MM.1S (cell line): Measurements from ENCODE around the gene PLXNA4.

ENCODE experiments used
- DNase-seq: peaks from one replicate; pipeline ENCODE4 v3.0.0-alpha.2; 2015
- H2AFZ ChIP-seq: fragments of 300-600 bp; sonication (generic); 2 replicates; pipeline ENCODE4 v1.6.0; 2016; ENCODE audit warnings: antibody characterized with exemption, low read length
- H3F3A ChIP-seq: fragments of 300-600 bp; sonication (generic); 2 replicates; pipeline ENCODE4 v1.6.1; 2016; ENCODE audit warnings: mild to moderate bottlenecking, antibody characterized with exemption, low read length, moderate library complexity, mixed read lengths; ENCODE audit not compliant: insufficient read depth
- H3K27ac ChIP-seq: fragments of 300-600 bp; sonication (generic); 2 replicates; pipeline ENCODE4 v1.5.1; 2016; ENCODE audit warnings: mild to moderate bottlenecking, low read length
- H3K27me3 ChIP-seq: fragments of 300-600 bp; sonication (generic); replicated peaks from 2 replicates; pipeline ENCODE4 v1.6.0; 2016; ENCODE audit warnings: low read length; ENCODE audit not compliant: insufficient read depth
- H3K36me3 ChIP-seq: fragments of 300-600 bp; sonication (generic); replicated peaks from 2 replicates; pipeline ENCODE4 v1.6.1; 2016; ENCODE audit warnings: mild to moderate bottlenecking, low read length, mixed read lengths; ENCODE audit not compliant: insufficient read depth
- H3K4me1 ChIP-seq: fragments of 300-600 bp; sonication (generic); 2 replicates; pipeline ENCODE4 v1.6.1; 2016; ENCODE audit warnings: low read length, mixed read lengths
- H3K4me2 ChIP-seq: fragments of 300-600 bp; sonication (generic); 2 replicates; pipeline ENCODE4 v1.6.0; 2016; ENCODE audit warnings: low read depth, low read length
- H3K4me3 ChIP-seq: fragments of 300-600 bp; sonication (generic); 2 replicates; pipeline ENCODE4 v1.5.1; 2016; ENCODE audit warnings: low read length, mixed read lengths
- H3K79me2 ChIP-seq: fragments of 300-600 bp; sonication (generic); 2 replicates; pipeline ENCODE4 v1.6.1; 2016; ENCODE audit warnings: mixed run types, low read length, mixed read lengths
- H3K9ac ChIP-seq: fragments of 300-600 bp; sonication (generic); 2 replicates; pipeline ENCODE4 v1.6.1; 2016; ENCODE audit warnings: low read length, mixed read lengths
- H3K9me2 ChIP-seq: fragments of 300-600 bp; sonication (generic); replicated peaks from 2 replicates; pipeline ENCODE4 v1.6.1; 2016; ENCODE audit warnings: mild to moderate bottlenecking, low read length, mixed read lengths; ENCODE audit not compliant: insufficient read depth
- H3K9me3 ChIP-seq: fragments of 300-600 bp; sonication (generic); replicated peaks from 2 replicates; pipeline ENCODE4 v1.6.1; 2016; ENCODE audit warnings: mild to moderate bottlenecking, low read length, mixed read lengths; ENCODE audit not compliant: insufficient read depth
- H4K20me1 ChIP-seq: fragments of 300-600 bp; sonication (generic); 2 replicates; pipeline ENCODE4 v1.6.1; 2016; ENCODE audit warnings: mild to moderate bottlenecking, low read length, moderate library complexity, mixed read lengths; ENCODE audit not compliant: insufficient read depth
- EZH2 ChIP-seq: fragments of 300-600 bp; sonication (generic); optimal IDR thresholded peaks from 2 replicates; pipeline ENCODE3; 2017; ENCODE audit warnings: low read depth, mild to moderate bottlenecking, antibody characterized with exemption, low read length, mixed read lengths
- EZH2phosphoT487 ChIP-seq: fragments of 300-600 bp; sonication (generic); IDR thresholded peaks from 2 replicates; pipeline ENCODE4 v1.6.1; 2018; ENCODE audit warnings: antibody characterized with exemption, low read length
- TF ChIP-seq, protein P1 (sequence below): fragments of 300-600 bp; sonication (generic); IDR thresholded peaks from 2 replicates; pipeline ENCODE4 v1.5.1; 2016; ENCODE audit warnings: antibody characterized with exemption, low read length, mixed read lengths

PLXNA4 gene

DNA sequence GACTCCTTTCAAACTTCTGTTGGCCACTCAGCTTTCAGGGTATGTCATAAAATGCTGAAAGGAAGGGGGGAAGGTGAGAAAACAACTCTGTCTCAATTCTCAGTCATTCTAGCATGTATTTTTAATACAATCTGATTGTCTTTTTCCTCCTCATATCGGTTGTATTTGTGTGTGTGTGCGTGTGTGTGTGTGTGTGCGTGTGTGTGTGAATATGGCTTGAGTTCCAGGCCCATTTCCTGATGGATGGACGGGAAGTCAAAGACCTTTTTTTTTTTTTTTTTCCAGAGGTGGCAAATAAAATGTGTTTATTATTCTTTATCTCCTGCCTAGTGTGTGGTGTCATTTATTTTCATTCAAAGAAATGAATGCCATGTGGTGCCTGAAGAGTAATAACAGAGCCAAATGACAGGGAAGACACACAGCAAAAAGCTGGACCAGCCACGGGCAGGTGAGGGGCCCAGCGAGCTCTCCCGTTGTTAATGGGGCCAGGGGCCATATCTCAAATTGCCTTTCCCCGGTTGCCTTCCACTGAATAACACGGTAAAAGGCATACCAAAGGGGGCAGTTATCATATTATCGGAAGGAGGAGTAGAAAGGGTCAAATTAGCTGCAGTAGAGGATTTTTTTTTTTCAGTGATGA lies 3.1 kb upstream of the PLXNA4 start:
- Histone ChIP-seq H3K27me3 (peaks cover 33% of the 10 kb centered on the region), H3K4me2 (no peak overlapping the region), H3K4me1 (no peaks in the 10 kb centered on the region), H4K20me1 (no peaks in the 10 kb centered on the region), H3K9ac (no peak overlapping the region), H3K27ac (no peak overlapping the region), H3K79me2 (no peaks in the 10 kb centered on the region), H2AFZ (no peak overlapping the region), H3K9me2 (no peaks in the 10 kb centered on the region), H3F3A (no peaks in the 10 kb centered on the region), H3K36me3 (no peaks in the 10 kb centered on the region), H3K9me3 (no peaks in the 10 kb centered on the region), H3K4me3 (no peak overlapping the region)
- TF ChIP-seq EZH2phosphoT487 (no peak), EZH2 (no peak)
- TF ChIP-seq, protein P1, sequence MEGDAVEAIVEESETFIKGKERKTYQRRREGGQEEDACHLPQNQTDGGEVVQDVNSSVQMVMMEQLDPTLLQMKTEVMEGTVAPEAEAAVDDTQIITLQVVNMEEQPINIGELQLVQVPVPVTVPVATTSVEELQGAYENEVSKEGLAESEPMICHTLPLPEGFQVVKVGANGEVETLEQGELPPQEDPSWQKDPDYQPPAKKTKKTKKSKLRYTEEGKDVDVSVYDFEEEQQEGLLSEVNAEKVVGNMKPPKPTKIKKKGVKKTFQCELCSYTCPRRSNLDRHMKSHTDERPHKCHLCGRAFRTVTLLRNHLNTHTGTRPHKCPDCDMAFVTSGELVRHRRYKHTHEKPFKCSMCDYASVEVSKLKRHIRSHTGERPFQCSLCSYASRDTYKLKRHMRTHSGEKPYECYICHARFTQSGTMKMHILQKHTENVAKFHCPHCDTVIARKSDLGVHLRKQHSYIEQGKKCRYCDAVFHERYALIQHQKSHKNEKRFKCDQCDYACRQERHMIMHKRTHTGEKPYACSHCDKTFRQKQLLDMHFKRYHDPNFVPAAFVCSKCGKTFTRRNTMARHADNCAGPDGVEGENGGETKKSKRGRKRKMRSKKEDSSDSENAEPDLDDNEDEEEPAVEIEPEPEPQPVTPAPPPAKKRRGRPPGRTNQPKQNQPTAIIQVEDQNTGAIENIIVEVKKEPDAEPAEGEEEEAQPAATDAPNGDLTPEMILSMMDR: no peak
- no peak for DNase-seq

DNA sequence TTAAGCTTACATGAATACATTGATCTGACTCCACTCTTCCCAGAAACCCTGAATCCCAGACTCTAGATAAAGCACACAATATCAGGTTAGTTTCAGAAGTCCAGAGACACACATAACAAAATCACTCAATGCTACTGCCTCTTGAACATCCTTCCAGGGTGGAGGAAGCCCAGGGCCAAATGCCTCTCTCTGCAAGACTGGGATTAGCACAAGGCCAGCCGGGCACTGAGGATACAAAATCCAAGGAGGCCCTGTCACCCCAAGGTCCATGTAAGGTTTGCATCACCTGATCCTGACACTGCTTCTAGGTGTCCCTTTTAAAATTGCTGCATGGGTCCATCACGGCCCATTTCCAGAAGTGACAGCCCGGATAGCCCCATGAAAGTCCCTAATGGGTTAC lies 2.6 kb upstream of the PLXNA4 start:
- no peak overlapping the region for H3K4me3 ChIP-seq
- no peak overlapping the region for H2AFZ ChIP-seq
- no peaks in the 10 kb centered on the region for H4K20me1 ChIP-seq
- H3K9me3 ChIP-seq: no peaks in the 10 kb centered on the region
- no peaks in the 10 kb centered on the region for H3K36me3 ChIP-seq
- DNase-seq: no peak
- H3K9me2 ChIP-seq: no peaks in the 10 kb centered on the region
- no peaks in the 10 kb centered on the region for H3F3A ChIP-seq
- TF ChIP-seq, protein P1: no peak
- no peak for TF ChIP-seq EZH2phosphoT487
- TF ChIP-seq EZH2: no peak
- H3K79me2 ChIP-seq: no peaks in the 10 kb centered on the region
- no peak overlapping the region for H3K27ac ChIP-seq
- no peak overlapping the region for H3K9ac ChIP-seq
- peaks cover 39% of the 10 kb centered on the region for H3K27me3 ChIP-seq
- H3K4me2 ChIP-seq: no peak overlapping the region
- no peaks in the 10 kb centered on the region for H3K4me1 ChIP-seq

DNA sequence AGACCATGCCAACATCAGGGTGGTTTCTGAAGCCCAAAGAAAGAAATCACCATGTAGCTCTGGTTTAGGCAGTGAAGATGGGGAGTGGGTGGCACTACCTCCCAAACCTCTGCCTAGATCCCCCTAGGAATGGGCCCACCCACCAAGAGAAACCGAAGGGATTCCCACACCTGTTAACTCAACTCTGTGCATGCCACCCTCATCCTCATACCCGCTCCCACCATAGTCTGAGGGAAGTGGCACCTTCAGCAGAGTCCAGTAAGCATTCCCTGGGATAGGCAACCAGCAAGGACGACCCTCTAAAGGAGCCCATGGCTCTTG lies 1.7 kb upstream of the PLXNA4 start:
- Histone ChIP-seq H3K9me2 (no peaks in the 10 kb centered on the region), H4K20me1 (no peaks in the 10 kb centered on the region), H3K9me3 (no peaks in the 10 kb centered on the region), H3K27ac (no peak overlapping the region), H3K79me2 (no peaks in the 10 kb centered on the region), H3K4me1 (no peaks in the 10 kb centered on the region), H3F3A (no peaks in the 10 kb centered on the region), H3K4me2 (no peak overlapping the region), H3K36me3 (no peaks in the 10 kb centered on the region), H2AFZ (no peak overlapping the region), H3K27me3 (peaks cover 47% of the 10 kb centered on the region), H3K4me3 (no peak overlapping the region), H3K9ac (no peak overlapping the region)
- no peak for DNase-seq
- TF ChIP-seq, protein P1: no peak
- no peak for TF ChIP-seq EZH2phosphoT487
- no peak for TF ChIP-seq EZH2
